ENCODE results near the gene MYL6B.
"Not testable (repeated sequence)": the region's sequence is repeated elsewhere in the genome, so short reads cannot be mapped to it uniquely, and the experiment has no call there.

The MYL6B gene

DNA sequence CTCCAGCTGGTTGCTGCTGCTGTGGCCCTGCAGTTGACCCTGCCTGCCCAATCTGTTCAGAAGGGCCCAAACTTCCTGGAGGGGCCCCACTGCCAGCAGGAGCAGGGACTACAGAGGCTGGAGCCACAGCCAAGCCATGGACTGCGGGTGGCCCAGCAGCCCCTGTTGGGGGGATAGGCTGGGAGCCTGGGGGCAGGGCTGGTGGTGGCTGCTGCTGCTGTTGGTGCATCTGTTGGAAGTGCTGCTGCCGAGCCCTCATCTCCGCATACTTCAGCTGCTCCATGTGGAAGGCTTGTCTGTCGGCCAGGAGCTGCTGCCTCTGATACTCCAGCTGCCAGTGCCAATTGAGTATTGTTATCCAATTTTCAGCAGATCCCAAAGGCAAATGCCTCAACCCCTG is 13.0 kb downstream of the MYL6B start:
- DNase-seq (ENCODE audit: low spot score) (no peak), FAIRE-seq (no peak)

GRCh38 chr12:56169229-56169759 is 16.9 kb downstream of the MYL6B start:
- FAIRE-seq (no peak), DNase-seq (ENCODE audit: low spot score) (no peak)

DNA sequence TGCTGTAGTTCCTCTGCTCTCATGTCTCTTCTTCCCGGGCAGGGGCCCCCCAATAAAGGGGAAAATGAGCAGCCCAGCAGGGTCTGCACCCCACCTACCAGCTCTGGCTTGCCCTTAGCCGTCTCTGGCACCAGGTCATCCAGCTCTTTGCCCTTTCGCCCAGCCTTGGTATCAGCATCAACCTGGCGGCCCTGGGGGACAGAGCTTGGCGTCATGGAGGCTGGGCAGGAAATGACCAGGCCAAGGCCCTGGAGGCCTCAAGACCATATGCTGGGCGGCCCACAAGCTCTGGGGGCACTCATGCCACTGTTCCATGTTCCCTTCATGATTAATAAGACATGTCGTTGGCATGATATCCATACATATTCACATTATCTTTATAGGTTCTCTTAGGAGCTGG is 20.5 kb downstream of the MYL6B start:
- DNase-seq (ENCODE audit: low spot score), result no peak
- FAIRE-seq, result no peak

DNA sequence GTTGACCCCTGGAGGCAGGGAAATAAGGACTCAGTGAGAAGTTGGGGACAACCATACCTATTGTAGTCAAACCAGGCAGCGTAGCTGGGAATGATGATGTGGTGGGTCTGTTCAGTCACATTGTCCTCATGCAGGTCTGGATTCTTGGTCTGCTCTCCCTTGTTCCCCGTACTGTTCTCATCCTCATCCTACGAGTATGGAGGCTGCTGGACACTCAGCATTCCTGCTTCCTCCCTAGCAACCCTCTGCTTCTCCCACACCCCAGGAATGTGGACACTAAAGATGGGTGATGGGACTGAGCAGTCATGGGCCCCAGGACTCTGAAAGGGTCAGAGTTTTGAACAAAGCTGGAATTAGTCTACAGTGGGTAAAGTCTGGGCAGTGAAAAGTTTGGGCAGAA is 26.0 kb downstream of the MYL6B start:
- no peak for DNase-seq (ENCODE audit: low spot score)
- FAIRE-seq, result no peak

DNA sequence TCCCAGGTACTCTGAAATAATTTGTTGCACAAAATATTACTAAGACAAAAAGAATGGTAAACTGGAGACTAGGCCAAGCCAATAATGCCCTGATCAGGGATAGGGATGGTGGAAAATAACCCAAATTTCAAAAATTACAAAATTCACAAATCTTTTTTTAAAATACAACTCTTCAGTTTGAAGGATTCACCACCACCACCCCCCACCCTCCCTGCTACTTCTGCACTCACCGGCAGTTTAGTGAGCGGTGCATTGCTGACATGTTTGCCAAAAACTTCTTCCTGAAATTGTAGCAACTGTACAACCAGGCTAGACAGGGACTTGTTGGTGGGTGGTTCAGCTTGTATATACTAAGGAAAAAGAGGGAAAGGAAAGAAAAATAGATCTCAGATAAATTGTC is 34.6 kb downstream of the MYL6B start:
- no peak for DNase-seq (ENCODE audit: low spot score)
- FAIRE-seq, result no peak

DNA sequence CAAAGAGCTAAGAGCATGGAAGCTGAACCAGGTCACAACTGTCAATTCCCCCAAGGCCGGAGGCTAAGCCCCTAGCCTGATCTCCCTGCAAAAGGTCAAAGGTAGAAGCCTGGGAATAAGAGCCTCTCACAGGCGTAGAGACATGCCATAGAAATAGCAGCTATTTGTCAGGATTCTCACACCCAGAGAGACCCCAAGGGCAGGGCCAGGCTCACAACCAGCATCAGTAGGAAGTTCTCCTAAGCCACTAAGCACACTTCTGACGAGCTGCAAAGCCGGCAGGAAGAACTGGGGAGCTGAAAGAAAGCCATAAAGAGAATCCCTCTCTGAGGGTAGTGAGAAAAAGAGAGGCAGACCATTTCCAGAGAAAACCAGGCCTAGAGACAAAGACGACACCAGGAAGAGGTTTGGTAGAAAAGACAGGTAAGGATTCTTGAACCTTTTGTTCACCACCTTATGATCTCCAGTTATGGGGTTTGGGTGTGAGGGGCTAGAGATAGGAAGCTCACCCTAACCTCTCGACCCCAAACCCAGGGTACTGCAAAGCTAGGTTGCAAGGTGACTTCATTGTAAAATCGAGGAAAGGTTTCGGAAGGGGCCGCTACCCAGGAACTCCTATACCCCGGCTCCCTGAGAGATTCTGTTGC is 35.9 kb downstream of the MYL6B start:
- FAIRE-seq (no peak), DNase-seq (ENCODE audit: low spot score) (no peak)

- DNase-seq (ENCODE audit: low spot score) (no peak), FAIRE-seq (no peak)
Measured at GRCh38 chr12:56188778-56189098, 36.4 kb downstream of the MYL6B start.

DNA sequence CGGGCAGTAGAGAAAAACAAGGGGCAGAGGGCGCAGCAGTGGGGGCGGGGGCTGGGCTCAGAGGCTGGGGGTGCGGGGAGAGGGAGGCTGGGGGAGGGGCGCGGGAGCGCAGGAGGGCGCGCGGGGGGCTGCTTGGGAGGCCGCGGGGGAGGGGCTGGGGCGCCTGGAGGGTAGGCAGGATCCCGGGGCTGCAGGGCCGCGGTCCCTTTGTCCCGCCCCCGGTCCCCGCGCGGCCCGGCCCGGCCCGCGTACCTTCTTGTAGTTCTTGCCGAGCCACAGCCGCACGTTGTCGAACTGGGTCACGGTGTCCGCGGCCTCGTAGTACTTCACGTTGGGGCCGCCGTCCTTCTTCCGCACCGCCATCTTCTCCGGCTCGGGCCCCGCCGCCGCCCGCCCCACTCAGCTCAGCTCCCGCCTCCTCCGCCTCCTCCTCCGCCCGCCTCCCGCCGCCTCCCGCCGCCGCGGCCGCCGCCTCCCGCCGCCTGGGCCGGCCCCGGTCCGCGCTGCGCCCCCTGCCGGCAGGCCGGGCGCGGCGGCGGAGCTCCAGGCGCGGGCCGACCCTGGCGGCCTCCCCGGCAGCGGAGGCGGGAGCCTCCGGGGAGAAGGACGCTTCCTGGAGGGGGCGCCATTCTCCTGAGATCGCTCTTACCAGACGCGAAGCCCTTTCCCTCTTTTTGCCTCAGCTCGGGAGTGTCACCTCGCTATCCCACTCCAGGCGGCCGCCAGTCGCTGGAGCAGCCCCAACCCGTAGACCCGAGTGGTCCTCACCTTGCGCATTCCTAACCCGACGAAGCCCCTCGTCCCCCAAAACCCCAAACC is 36.9 kb downstream of the MYL6B start, which contains the start of gene SMARCC2:
Gene SMARCC2, minus strand, starts transcription at position 385 of the 819 bp plus-strand sequence. Its CDS starts 22 bp downstream, at position 363.
- FAIRE-seq (no peak), DNase-seq (ENCODE audit: low spot score) (peak; percentile 72)

DNA sequence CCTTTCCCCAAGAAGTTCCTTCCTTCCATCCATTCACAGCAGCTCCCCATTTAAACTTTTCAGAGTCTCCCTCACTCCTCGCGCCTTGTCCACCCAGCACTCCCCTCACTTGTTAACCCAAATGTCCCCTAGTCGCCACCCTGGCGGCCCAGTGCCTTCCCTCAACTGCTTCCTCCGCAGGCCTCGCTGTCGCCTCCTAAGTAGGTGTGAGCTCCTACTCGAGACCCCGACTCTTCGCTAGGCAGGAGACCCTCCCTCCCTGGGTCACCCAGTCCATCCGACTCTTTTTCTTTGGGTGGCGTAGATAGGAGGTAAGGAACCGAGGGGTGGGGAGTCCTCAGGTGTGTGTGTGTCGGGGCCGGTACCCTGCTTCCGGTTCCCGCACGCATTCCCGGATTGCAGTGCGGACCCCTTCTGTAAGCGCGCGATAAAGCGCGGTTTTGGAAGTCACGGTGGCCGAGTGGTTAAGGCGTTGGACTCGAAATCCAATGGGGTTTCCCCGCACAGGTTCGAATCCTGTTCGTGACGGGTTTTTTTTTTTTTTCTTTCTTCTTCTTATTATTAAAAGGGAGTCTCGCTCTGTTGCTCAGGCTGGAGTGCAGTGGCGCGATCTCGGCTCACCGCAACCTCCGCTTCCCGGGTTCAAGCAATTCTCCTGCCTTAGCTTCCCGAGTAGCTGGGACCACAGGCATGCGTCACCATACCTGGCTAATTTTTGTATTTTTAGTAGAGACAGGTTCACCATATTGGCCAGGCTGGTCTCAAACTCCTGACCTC is 37.7 kb downstream of the MYL6B start:
- peak; percentile 81 for DNase-seq (ENCODE audit: low spot score)
- FAIRE-seq, result no peak

DNA sequence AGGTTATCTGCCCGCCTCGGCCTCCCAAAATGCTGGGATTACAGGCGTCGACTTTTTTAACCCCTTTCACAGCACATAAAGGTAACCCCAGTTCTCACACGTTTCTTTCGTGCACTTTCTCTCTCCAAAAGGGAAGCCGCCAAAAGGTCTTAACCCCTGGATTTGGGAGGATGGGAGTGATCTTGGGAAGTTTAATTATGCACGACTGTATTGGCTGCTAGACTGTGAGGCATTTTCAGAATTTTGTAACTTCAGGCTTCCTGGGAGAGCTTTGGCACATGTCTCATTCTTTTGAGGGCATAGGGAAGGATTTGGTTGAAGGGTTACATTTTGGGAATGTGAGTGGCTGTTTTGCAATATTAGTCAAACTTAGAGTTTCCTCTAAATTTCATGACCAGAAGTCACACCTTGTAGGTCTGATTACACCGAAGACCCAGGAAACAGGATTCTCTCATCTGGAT is 38.3 kb downstream of the MYL6B start:
- no peak for FAIRE-seq
- DNase-seq (ENCODE audit: low spot score), result no peak

DNA sequence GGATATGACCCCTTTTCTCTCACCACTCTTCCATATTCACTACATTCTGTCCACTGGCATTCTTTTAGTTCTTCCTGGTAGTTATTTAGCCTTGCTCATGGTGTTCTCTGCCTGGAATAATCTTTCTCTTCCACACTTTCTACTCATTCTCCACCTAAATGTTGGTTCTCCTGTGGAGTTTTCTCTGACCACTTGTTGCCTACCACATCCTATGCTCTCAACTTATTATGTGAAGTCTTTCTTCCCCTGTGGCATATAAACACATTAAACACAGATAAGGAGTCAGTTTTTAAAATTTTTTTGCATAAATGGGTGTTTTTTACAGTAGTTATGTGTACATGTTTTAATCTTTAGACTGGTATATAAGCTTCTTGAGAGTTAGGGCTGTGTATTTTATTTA is 40.2 kb downstream of the MYL6B start:
- DNase-seq (ENCODE audit: low spot score) (no peak), FAIRE-seq (no peak)

- peak; percentile 74 for FAIRE-seq
- peak; percentile 54 for DNase-seq (ENCODE audit: low spot score)
Measured at GRCh38 chr12:56193025-56193578, 40.7 kb downstream of the MYL6B start.

DNA sequence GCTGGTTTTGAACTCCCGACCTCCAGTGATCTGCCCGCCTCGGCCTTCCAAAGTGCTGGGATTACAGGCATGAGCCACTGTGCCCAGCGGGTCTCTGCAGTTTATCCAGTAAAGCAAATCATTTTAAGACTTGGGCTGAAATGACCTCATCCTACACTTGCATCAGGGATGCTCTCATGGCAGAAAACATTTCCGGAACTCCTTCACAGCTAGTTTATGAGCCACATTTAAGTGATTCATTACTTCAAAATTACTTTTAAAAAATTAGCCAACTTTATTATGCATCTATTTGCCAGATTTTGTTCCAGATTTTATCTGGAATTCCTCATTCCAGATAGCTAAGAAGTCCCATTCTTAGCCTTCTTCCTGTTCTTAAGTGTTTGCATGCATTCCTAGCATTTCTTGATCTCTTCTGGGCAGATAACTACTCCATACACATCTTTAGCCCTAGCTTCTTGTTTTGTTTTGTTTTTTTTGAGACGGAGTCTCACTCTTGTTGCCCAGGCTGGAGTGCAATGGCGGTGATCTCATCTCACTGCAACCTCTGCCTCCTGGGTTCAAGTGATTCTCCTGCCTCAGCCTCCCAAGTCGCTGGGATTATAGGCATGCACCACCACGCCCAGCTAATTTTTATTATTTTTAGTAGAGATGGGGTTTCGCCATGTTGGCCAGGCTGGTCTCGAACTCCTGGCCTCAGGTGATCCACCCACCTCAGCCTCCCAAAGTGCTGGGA is 44.6 kb downstream of the MYL6B start:
- not testable (repeated sequence) for DNase-seq (ENCODE audit: low spot score); FAIRE-seq

GRCh38 chr12:56197921-56198635 is 45.7 kb downstream of the MYL6B start:
- DNase-seq (ENCODE audit: low spot score) (no peak), FAIRE-seq (no peak)

DNA sequence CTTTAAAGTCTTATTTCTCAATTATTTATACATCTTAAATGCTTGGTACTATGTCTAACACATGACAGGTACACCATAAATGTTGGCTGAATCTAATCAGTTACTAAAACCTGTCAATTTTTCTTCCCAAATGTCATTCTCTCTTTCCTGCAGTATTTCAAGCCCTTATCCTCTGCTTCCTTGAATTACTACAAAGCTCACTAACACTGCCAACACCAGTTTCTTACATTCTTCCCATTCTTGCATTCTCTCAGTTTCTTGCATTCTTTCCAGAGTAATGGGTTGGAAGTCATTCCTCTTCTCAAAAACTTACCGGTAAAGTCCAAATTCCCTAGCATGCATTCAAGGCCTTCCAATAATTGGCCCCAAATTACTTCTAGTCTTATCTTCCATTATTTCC is 46.4 kb downstream of the MYL6B start:
- FAIRE-seq (no peak), DNase-seq (ENCODE audit: low spot score) (no peak)

DNA sequence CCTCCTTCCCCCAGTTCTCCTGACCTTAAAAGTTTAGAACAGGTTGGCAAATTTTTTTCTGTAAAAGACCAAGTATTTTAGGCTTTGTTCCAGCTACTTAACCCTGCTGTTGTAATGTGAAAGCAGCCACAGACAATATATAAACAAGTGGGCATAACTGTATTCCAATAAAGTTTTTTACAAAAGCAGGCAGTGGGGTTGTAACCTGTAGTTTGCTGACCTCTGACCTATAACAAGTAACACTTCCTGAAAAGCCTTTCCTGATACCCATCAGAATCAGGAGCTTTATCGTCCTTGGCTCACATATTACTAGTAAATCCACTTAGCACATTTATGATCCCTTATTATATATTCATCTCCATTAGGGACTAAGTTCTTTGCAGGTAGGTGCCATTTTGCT is 50.0 kb downstream of the MYL6B start:
- no peak for FAIRE-seq
- DNase-seq (ENCODE audit: low spot score), result no peak

DNA sequence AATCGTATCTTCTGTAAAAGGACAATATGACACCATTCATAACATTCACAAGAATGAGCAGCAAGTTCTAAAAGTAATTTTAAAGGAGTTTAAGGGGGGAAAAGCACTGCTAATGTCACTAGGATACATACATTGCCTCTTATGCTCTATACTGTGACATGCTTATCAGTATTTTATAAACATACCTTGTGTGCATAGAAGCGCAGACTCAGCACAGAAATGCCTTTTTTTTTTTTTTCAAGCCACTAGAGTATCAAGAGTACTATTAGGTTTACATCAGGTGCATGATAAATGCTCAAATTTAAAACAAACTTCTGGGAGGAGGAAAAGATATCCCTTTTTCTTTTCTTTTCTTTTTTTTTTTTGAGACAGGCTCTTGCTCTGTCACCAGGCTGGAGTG is 50.5 kb downstream of the MYL6B start:
- DNase-seq (ENCODE audit: low spot score) (no peak), FAIRE-seq (no peak)

DNA sequence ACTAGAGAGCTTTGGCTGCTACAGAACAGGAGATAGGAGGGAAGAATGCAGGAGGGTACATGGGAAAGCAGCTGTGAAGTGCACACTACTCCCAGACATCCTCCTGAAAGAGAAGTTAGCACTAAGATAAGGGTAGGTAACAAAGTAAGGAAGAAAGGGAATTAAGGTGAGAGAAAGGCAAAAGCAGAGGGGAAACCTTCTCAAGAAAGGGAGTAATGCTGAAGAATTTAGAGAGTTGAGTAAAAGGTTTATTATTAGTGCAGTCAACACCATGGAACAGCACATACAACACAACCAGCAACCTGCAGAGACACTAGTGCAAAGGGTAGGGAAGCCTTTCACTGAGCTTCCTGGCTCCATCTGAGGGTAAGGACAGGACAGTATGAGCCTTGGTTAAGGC is 51.9 kb downstream of the MYL6B start:
- FAIRE-seq, result no peak

GRCh38 chr12:56205445-56205844 is 53.1 kb downstream of the MYL6B start:
- FAIRE-seq (no peak), DNase-seq (ENCODE audit: low spot score) (no peak)

More for the DNA sequence above, 51.9 kb downstream of the MYL6B start:
- DNase-seq (ENCODE audit: low spot score), result no peak

DNA sequence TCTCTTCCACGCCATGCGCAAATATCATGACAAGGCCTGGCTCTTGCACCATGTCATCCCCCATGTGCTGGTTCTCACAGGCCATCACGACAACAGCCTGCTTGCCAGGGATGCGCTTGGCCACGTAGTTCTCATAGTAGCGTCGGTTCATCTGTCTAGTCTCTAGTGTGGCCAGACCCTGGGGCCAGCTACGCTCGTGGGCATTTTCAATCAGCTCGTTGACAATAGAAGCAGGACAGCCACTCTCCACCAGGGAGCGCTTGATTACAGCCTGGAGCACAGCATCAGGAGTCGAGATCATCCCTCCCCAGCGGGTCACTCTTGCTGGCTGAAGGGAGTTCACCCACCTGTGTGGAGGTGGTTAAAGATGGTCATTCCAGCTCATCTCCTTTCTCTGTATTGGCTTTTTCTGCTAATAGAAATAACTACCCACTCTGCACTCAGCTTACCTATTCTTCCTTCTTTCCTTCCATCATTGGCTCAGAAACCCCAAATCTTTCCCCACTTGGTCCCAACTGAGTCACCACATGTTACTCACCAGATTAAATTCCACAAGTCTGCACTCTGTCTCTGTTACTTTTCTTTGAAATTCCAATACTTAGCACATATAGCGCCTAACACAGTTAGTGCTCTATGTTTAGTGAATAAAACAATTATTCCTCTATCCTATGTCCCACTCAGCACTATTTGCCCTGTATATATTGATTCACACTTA is 54.2 kb downstream of the MYL6B start:
- FAIRE-seq (no peak), DNase-seq (ENCODE audit: low spot score) (no peak)
